Fibroblast of skin of left biceps (primary cell): Measurements from ENCODE around the gene ATP6AP2.
"Not testable (repeated sequence)": the region's sequence is repeated elsewhere in the genome, so short reads cannot be mapped to it uniquely, and the experiment has no call there.

Source experiments
- DNase-seq, 2 experiments: peaks; one replicate each; pipeline ENCODE4 v3.0.0-alpha.2; 2013; ENCODE audit warnings: low read depth in 2 of 2

The ATP6AP2 gene

DNA sequence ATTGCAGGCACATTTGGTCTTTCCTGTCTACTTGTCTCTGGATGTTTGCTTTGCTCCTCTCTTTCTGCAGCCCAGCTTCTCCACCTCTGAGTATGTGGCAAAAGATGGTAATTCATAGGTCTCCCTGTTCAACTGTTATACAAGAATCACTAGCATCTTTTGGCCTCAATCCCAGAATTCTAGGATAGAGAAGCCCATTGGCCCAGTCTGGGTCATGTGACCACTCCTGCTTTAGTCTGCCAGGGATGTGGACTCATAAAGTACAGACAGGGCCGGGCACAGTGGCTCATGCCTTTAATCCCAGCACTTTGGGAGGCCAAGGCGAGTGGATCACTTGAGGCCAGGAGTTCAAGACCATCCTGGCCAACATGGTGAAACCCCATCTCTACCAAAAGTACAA is 5.4 kb upstream of the ATP6AP2 start:
- not testable (repeated sequence) for DNase-seq

DNA sequence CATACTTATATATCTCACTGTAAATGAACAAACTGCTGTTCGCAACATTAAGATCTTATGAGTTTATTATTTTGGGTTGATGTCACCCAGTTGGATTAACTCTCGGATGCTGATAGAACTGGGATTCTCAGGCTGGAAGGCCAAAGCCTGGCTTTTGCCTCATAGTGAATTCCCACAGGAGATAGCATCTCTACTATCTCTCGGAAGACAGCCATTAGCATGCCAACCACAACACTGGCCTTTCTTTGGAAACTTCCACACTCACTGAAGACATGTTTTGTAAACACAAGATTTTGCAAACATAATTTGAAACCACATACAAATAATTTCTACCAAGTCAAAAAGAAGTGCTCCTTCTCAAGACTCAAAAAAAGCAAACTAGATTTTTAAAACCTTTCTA is 4.5 kb upstream of the ATP6AP2 start:
- DNase-seq = no peak

DNA sequence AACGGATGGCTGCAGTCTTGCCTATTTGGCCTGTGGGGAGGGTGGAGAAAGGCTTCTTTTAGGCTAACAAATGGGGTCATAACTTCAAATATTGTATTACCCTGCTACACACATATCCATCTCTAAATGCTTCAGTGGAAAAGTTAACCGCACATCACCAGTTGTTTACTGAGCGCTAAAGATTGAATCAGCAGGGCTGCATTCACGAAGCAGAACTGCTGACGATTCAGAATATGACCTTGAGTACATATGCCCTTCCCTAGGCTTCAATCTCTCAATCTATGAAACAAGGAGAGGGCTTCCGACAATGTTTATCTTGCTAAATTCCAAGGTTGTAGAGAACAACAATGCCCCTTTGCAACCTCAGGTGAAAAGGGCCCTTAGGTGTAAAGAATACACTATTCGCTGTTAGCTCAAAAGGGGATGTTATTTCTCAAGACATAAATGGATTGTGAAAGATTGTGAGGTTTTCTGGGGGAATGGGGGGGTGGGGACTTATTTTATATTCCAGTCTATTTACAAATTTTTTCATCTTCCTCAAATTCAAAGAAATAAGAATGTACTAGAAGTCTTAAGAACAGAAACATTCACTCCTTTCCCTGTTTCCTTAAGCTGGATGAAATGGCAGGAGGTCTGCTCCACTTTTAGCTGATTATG is 2.6 kb upstream of the ATP6AP2 start:
- no peak for DNase-seq

DNA sequence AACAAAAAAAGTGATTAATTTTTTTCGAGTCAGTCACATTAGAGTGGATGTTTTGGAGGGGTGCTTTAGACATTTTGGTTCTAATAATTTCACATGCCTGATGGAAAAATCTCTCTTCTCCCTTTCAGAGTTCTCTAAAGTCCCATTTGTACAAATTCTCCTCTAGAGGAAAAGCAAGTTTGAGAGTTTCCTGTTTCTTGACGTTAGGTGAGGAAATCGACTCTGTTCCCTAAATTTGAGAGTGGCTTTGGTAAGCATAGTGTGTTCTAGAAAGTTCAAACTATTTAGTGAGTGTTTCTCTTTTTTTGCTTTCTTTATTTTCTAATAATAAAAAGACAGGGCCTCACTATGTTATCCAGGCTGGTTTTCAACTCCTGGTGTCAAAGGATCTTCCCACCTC is 1.6 kb upstream of the ATP6AP2 start:
- DNase-seq = no peak

DNA sequence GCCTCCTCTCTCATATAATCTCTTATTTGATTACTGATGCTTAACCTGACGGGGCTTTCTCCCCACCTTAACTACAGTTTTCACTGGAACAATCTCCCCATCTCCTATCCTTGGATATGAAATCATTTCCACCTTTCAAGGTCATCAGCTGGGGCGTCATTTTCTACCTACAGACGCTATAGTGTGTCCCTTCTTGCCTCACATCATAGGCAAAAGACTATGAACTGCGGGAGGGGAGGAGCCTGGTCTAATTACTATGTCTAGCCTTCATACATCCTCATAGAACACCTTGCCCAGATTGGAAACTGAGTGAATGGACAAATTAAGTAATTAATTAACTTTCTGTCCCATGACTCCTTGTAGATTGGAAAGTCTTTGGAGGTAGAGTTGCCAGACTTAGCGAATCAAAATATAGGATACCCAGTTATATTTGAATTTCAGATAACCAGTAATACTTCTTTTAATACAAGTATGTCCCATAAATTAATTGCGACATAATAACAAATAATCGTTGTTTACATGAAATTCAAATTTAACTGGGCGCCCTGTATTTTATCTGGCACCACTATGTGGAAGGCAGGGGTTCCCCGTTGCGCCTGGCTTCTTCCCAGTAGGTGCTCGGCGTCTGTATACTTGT is 752 bp upstream of the ATP6AP2 start:
- no peak for DNase-seq

DNA sequence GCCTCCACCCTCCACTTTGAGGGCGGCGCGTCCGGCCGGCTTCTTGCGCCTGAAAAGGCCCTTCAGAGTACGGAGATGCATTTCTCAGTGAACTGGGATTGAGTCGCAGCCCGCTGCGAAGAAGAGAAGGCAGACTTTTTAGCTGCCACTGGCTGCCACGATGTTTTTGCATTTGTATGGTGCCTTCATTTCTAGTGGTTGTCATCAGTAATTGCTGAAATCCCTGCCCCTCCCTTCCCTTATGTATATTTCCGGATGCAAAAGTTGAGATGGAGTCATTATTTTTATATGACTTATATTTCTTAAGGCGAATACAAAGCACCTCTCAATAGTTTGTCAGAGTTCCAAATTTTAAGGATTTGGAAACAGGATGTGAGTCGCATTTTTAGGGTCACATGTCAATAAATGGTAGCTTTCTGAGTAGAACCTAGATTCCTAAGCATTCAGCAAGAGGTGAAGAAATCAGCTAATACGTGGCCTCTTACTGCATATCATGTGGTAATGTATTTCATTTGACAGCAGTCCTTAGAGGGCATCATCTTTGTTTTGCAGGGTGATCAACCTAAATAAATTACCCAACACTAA is 658 bp downstream of the ATP6AP2 start:
- no peak for DNase-seq

DNA sequence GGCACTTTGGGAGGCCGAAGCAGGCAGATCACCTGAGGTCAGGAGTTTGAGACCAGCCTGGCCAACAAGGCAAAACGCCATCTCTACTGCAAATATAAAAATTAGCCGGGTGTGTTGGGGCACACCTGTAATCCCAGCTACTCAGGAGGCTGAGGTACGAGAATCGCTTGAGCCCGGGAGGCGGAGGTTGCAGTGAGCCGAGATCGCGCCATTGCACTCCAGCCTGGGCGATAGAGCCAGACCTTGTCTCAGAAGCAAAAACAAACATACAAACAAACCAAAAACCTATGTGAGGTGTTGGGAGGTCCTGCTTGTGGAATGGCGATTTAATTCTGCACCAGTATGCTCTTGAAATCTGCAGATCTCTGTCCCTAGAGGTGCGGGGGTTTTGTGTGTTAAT is 1.4 kb downstream of the ATP6AP2 start:
- DNase-seq = not testable (repeated sequence)

DNA sequence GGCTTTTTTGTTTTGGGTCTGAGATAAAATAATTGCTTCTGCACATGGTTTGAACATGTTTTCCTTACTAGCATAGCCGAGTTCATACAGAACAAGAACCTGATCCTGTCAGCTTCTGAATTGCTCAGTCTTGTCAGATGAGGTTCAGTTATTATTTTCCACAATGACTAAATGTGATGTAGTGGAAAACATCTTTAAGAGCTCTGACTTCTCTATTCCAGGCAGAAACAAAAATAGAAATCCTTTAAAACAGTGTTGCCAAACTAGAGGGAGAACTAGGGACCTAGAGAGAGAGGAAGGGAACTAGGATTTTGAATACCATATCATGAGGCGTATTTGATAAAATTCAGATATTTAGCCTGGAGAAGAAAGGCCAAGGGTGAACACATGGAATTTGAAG is 2.0 kb downstream of the ATP6AP2 start:
- no peak for DNase-seq

DNA sequence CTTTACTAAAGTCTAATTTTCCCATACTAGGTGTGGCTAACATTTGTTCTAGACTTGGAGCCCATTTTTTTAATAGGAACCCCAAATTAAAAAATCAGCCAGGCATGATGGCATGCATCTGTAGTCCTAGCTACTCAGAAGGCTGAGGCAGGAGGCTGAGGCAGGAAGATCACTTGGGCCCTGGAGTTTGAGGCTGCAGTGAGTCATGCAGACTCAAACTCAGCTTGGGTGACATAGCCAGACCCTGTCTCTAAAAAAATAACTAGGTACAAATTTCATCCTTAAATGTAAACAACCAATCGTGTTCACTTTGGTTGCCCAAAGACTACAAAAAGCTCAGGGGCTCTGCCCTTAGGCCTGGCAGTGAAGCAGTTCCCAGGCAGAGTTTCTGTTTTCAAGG is 6.9 kb downstream of the ATP6AP2 start:
- not testable (repeated sequence) for DNase-seq

DNA sequence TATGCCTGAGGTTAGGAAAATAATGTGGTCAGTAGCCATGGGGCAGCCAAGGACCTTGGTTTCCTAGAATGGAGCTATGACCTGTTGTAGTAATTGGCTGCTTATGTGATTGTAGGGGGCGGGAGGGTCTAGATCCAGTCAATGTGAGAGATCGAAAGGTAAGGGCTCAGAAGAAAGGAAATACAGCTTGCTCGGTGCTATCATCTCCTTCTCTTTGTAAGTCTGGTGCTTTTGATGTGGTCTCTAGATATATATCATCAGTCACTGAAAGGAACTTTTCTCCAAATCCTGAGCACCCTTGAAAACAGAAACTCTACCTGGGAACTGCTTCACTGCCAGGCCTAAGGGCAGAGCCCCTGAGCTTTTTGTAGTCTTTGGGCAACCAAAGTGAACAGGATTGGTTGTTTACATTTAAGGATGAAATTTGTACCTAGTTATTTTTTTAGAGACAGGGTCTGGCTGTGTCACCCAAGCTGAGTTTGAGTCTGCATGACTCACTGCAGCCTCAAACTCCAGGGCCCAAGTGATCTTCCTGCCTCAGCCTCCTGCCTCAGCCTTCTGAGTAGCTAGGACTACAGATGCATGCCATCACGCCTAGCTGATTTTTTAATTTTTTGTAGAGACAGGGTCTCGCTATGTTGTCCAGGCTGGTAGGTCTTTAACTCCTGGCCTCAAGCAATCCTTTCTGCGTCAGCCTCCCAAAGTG is 9.0 kb downstream of the ATP6AP2 start:
- not testable (repeated sequence) for DNase-seq

DNA sequence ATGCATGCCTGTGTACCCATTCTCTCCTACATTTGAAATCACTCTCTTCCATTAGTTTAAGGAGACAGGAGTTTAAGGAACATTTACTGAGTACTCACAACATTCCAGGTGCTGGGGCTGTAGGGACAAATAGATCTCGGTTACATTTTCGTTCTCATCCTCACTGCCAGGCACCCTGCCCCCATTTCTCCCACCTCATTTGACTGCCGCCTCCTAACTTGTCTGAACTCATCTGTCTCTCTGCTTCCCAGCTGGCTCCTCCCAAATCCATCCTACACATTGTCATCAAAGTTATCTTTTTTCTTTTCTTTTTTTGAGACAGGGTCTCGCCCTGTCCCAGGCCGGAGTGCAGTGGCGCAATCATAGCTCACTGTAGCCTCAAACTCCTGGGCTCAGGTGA is 22.7 kb downstream of the ATP6AP2 start:
- DNase-seq = no peak

DNA sequence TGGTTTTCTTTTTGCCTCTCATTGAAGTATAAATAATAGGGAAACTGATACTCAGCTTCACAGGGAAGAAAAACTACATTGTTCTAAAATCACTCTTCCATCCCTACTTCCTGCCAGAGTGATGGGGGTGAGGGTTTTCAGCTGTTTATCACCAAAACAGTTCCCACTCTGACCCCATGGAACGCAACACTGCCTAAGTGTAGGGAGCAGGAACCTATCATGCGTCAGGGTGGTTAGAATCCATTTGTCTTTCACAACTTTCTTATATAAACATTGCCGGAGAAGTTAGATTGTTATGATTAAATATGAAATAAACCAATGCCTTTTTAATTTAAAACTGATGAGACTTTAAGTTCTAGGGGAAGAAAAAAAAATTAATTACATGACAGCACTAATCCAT is 26.6 kb downstream of the ATP6AP2 start:
- no peak for DNase-seq

DNA sequence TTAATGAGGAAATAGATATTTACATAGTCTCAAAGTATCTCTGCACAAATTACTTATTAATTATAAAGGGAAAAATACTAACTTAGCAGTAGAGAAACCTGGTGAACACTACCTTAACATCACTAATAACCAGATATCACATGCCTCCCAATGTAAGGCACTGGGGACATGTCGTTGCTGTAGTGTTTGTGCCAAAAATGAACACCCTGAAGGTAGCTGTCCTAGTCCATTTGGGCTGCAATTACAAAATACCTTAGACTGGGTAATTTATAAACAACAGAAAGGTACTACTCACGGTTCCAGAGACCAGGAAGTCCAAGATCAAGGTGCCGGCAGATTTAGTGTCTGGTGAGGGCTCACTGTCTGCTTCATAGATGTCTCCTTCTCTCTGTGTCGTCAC is 31.7 kb downstream of the ATP6AP2 start:
- no peak for DNase-seq

DNA sequence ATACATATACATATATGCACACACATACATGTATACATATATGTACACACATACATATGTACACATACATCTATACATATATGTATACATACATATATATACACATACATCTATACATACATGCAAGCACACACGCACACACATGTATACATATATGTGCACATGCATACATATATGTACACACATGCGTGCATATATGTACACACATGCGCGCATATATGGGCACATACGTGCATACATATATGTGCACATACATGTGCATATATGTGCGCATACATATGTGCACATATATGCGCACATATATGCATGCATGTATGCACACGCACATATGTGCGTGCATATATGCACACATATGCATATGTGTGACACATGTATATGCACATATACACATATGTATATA is 35.2 kb downstream of the ATP6AP2 start:
- DNase-seq = no peak

DNA sequence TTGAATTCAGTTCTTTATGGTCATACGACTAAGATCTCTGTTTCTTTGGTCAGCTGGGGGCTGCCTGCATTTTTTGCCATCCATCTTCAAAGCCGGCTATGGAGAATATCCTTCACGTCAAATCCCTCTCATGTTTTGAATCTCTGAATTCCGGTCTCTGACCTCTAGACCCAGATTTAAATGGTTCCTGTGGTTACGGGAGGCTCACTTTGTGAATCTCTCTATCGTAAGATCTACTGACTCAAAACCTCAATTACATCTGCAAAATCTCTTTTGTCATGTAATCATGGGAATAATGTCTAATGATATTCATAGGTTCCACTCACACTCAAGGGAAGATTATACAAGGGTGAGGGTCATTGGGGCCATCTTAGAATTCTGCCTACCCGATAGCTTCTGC is 36.8 kb downstream of the ATP6AP2 start:
- no peak for DNase-seq

DNA sequence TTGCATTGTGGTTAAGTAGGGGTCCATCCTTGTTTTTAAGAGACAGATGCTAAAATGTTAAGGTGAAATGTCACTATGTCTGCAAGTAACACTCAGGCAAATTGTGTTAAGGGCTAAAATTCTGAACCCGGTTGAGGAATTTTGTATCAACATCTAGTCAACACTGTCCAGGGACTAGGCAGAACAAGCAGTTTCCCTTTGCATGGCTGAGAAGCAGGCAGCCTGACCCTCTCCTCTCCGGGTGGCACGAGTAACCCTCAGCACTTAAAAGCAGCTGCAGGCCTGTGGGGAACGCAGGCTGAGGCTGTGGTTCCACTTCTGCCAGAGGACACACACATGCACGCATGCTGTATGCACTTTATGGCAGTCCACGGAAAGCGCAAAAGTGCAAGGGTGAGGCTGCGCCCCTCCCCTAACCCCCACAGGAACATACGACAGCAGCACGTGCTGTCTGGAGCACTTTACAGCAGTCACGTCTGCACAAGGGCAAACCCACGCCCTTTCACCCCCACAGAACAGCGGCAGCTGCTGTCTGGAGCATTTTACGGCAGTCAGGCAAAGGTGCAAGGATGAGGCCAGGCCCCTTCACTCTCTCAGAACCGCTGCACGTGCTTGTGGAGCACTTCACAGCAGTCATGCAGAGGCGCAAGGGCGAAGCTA is 41.8 kb downstream of the ATP6AP2 start:
- DNase-seq = no peak

DNA sequence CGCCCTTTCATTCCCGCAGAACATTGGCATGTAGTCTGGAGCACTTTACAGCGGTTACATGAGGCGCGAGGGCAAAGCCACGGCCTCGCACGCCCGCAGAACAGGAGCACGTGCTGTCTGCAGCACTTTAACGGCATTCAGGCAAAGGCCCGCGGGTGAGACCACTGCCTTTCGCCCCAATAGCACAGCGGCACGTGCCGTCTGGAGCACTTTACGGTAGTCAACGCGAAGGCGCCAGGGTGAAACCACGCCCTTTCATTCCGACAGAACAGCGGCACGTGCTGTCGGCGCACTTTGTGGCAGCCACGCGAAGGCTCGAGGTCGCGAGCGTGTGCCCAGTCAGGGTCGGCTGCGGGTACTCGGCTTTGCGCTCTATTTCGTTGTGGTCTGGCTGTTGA is 42.4 kb downstream of the ATP6AP2 start, which contains the start of gene MPC1L:
Gene MPC1L (plus strand): TSS at position 290 of the 398 bp plus-strand sequence. CDS start 138 bp downstream, outside the sequence.
- no peak for DNase-seq

DNA sequence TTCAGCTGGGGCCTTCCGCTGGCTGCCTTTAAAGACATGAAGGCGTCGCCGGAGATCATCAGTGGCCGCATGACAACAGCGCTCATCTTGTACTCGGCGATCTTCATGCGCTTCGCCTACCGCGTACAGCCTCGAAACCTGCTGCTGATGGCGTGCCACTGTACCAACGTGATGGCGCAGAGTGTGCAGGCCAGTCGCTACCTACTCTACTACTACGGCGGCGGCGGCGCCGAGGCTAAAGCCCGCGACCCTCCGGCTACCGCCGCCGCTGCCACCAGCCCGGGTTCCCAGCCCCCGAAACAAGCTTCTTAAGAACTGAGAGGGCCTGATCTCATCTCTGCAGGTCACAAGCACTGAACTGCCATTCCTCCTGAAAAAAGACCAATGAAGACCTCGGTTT is 42.9 kb downstream of the ATP6AP2 start:
- no peak for DNase-seq

DNA sequence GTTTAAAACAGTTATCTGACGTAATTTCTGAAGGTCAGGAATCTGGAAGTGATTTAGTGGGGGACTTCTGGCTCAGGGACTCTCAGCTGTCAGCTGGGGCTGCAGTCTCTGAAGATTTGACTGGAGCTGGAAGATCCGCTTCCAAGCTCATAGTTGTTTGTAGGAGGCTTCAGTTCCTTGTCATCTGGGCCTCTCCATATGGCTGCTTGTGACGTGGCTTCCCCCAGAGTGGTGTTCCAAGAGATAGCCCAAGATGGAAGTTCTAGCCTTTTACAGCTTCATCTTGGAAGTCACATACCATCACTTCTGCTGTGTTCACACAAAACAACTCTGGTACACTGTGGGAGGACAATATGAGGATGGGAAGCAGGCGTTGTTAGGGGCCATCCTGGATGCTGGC is 44.5 kb downstream of the ATP6AP2 start:
- DNase-seq = no peak

DNA sequence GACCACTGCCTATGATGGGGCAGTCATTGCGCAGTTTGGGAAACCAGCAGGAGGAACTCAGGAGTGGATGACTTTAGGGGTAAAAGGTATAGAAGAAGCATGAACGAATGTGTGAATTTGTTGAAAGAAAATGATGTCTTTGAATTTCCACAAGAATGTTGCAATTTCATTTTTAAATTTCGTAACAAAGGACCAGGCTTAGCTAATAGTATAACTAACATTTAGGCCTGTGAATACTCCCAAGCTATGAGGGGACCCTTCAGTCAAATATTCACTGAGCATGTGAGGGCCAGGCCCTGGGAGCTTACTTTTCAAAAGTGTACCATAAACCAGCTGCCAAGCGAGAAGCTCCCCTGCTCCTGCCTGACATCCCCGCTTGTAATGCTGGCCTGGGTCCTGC is 47.7 kb downstream of the ATP6AP2 start:
- DNase-seq = no peak

DNA sequence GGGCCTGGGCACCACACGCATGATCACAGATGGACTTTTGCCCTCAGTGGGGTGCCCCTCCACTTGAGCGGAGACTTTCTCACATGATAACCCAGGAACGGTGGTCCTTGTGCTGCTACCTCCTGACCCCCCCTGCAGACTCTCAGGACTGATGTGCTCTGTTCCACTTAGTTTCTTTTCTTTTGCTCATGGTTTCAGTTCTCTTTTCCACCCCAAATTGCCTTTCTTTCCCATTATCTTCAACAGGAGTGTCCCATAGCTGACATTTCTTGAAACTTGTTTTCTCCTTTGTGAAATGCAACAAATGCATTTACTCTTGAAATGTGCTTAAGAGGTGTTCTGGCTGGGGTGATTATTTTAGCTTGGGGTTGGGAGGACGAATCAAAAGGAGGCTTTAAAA is 51.4 kb downstream of the ATP6AP2 start:
- DNase-seq = no peak

DNA sequence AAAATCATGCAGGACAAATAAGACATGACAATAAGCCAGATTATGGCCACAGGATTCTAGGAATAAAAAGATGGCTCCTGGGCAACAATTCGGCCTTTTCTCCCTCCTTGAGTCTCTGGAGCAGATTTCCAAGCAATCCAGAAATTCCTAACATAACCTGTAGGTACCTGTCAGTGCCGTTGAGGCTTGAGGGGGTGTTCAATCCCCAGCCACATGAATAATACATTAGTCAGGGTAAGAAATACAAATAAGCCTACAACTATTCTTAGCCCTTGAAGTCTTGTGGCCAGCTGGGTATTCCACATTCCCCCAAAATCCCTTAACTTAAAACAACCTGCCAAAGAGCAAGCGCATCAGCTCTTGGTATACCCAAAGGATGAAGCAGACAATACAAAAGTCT is 56.9 kb downstream of the ATP6AP2 start:
- no peak for DNase-seq
